Inflammatory macrophage treated with lipopolysaccharide for 1 hour (primary cell): ENCODE data around the gene TECTB.
"Not testable (repeated sequence)": the region's sequence is repeated elsewhere in the genome, so short reads cannot be mapped to it uniquely, and the experiment has no call there.

ENCODE experiments used
- DNase-seq, 2 donors: peaks; one replicate each; pipeline ENCODE4 v3.0.0-alpha.2; 2020 to 2022

Gene TECTB

GRCh38 chr10:112283100-112283499 lies at the start of gene TECTB:
Gene TECTB, plus strand, starts transcription at chr10:112283400. Its CDS starts 335 bp downstream, at chr10:112283735.
- no peak for DNase-seq

- DNase-seq, result no peak
Measured at GRCh38 chr10:112235141-112235540, 48.1 kb upstream of the TECTB start.

- no peak for DNase-seq
Measured at GRCh38 chr10:112235920-112236319, 47.3 kb upstream of the TECTB start.

GRCh38 chr10:112236486-112236885 lies 46.7 kb upstream of the TECTB start:
- DNase-seq, result no peak

- no peak for DNase-seq
Measured at GRCh38 chr10:112239347-112239746, 43.9 kb upstream of the TECTB start.

GRCh38 chr10:112240441-112240840 lies 42.8 kb upstream of the TECTB start:
- no peak for DNase-seq

- no peak for DNase-seq
Measured at GRCh38 chr10:112241651-112242341, 41.4 kb upstream of the TECTB start.

GRCh38 chr10:112242769-112243168 lies 40.4 kb upstream of the TECTB start:
- no peak for DNase-seq

- DNase-seq, result peak in 1 of 2 donors; percentile 28
Measured at GRCh38 chr10:112243713-112244112, 39.5 kb upstream of the TECTB start.

- peak in 1 of 2 donors; percentile 1 for DNase-seq
Measured at GRCh38 chr10:112244197-112244596, 39.0 kb upstream of the TECTB start.

GRCh38 chr10:112247791-112248190 lies 35.4 kb upstream of the TECTB start:
- no peak for DNase-seq

GRCh38 chr10:112248584-112249295 lies 34.5 kb upstream of the TECTB start:
- no peak for DNase-seq

- DNase-seq, result no peak
Measured at GRCh38 chr10:112249722-112250121, 33.5 kb upstream of the TECTB start.

- no peak for DNase-seq
Measured at GRCh38 chr10:112250555-112250954, 32.6 kb upstream of the TECTB start.

- not testable (repeated sequence) for DNase-seq
Measured at GRCh38 chr10:112251238-112251637, 32.0 kb upstream of the TECTB start.

- DNase-seq, result no peak
Measured at GRCh38 chr10:112258407-112258806, 24.8 kb upstream of the TECTB start.

- DNase-seq, result no peak
Measured at GRCh38 chr10:112259688-112260087, 23.5 kb upstream of the TECTB start.

- DNase-seq, result no peak
Measured at GRCh38 chr10:112260831-112261230, 22.4 kb upstream of the TECTB start.

- DNase-seq, result no peak
Measured at GRCh38 chr10:112261281-112261822, 21.8 kb upstream of the TECTB start.

GRCh38 chr10:112262546-112262945 lies 20.7 kb upstream of the TECTB start:
- no peak for DNase-seq

GRCh38 chr10:112265745-112266144 lies 17.5 kb upstream of the TECTB start:
- DNase-seq, result no peak

GRCh38 chr10:112269266-112269665 lies 13.9 kb upstream of the TECTB start:
- no peak for DNase-seq

GRCh38 chr10:112271982-112272381 lies 11.2 kb upstream of the TECTB start:
- DNase-seq, result no peak

GRCh38 chr10:112274831-112275230 lies 8.4 kb upstream of the TECTB start:
- no peak for DNase-seq
